RWPE1 (cell line): ENCODE measurements around the gene RTF1.

Experiments used
- CTCF ChIA-PET: fragments of 350-600 bp; sonication (Branson Sonifier 250); formaldehyde crosslinking; extraction: SDS; loops from one replicate; lab custom pipeline; 2021; lab: Yijun Ruan, JAX
- POLR2A ChIA-PET: fragments of 400-600 bp; formaldehyde crosslinking; extraction: SDS; loops from one replicate; lab custom pipeline; 2020; ENCODE audit warnings: antibody characterized with exemption; ENCODE audit not compliant: low non-redundant PET; lab: Yijun Ruan, JAX
- DNase-seq: peaks from one replicate; pipeline ENCODE4 v3.0.0; 2012; ENCODE audit warnings: low spot score
- H3K27ac ChIP-seq: fragments of 450-650 bp; 2 replicates; pipeline ENCODE4 v1.5.1; 2017
- TF ChIP-seq, protein P1 (sequence below): fragments of 450-650 bp; conservative IDR thresholded peaks from 2 replicates; pipeline ENCODE4 v1.5.1; 2017; ENCODE audit warnings: low read depth, mild to moderate bottlenecking

Gene RTF1

DNA sequence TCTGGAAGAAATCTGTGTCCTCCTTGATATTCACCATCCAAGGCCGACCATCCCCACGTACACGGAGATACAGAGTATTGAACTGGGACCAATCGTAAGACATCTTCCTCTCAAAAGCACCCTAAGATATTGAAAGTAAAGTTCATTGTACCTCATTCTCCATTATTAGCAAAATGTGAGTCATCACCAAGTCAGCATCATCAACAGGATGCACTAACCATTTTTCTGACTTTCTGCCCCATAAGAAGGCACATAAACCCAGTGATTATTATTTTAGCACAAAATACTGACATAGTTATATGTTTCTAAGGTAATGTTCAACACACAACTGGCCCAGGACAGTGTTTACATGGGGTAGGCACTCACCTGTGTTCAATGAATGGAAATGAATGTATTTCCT is 22.0 kb upstream of the RTF1 start:
- no peak overlapping the region for H3K27ac ChIP-seq
- TF ChIP-seq, protein P1, sequence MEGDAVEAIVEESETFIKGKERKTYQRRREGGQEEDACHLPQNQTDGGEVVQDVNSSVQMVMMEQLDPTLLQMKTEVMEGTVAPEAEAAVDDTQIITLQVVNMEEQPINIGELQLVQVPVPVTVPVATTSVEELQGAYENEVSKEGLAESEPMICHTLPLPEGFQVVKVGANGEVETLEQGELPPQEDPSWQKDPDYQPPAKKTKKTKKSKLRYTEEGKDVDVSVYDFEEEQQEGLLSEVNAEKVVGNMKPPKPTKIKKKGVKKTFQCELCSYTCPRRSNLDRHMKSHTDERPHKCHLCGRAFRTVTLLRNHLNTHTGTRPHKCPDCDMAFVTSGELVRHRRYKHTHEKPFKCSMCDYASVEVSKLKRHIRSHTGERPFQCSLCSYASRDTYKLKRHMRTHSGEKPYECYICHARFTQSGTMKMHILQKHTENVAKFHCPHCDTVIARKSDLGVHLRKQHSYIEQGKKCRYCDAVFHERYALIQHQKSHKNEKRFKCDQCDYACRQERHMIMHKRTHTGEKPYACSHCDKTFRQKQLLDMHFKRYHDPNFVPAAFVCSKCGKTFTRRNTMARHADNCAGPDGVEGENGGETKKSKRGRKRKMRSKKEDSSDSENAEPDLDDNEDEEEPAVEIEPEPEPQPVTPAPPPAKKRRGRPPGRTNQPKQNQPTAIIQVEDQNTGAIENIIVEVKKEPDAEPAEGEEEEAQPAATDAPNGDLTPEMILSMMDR, result no peak
- DNase-seq, result no peak
- POLR2A ChIA-PET, result no interaction called here
- CTCF ChIA-PET, result no interaction called here

DNA sequence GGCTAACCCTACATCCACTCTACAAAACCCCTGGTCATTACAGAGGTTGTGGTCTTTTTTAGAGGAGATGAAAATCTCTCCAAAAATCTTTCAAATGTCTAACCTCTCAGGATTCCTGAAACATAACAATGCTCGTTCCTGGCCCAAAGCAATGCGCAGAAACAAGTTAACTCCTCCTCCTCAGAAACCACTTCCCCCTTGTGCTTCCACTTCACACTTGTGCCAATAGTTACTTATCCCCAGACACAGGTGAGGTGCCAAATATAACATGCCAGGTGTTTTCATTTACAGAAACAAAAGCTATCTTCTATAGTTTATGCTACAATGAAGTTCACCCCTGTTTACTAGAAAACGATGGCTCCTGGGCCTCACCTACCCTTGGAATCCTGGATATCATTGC is 20.8 kb upstream of the RTF1 start:
- no peak overlapping the region for H3K27ac ChIP-seq
- ChIA-PET CTCF (no interaction called here), POLR2A (no interaction called here)
- DNase-seq, result no peak
- TF ChIP-seq, protein P1, result no peak

DNA sequence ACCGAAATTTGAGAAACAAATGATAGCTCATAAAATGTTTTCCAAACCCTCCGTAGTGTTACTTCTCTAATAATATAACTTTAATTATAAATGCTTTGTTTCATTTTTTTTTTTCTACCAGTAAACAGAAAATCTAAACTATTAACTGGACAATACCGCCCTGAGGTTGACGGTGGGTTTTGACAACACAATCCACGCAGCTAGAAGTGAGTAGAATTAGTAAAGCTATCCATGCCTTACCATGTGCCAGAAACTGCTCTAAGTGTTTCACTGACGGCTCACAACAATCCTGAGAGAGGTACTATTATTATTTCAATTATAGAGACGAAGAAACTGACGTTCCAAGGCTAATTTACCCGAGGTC is 15.0 kb upstream of the RTF1 start:
- POLR2A ChIA-PET, result interaction anchor here (0.6 kb wide), 1 partner anchor 13 kb away, joined by 3 read pairs; no protein-coding TSS in a partner anchor
- peak overlapping the region; percentile 81 for H3K27ac ChIP-seq
- TF ChIP-seq, protein P1, result no peak
- DNase-seq, result peak; percentile 33
- CTCF ChIA-PET, result interaction anchor here (0.7 kb wide), 1 partner anchor 10 kb away, joined by 3 read pairs; no protein-coding TSS in a partner anchor

DNA sequence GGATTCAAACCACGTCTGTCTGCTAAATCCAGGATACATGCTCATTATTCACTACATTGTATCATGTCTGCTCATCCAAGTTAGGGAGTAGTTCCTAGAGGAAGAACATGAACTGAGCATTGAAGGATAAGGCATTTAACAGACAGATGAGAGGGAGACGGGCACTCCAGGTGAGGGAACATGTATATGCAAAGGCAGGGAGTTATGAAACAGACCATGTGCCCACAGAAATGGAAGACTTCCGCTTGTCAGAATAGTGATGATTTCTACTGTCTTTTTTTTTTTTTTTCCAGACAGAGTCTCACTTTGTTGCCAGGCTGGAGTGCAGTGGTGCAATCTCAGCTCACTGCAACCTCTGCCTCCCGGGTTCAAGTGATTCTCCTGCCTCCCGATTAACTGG is 9.6 kb upstream of the RTF1 start:
- ChIA-PET POLR2A (no interaction called here), CTCF (interaction anchor here (1.1 kb wide), 1 partner anchor 59 kb away, joined by 6 read pairs; no protein-coding TSS in a partner anchor)
- TF ChIP-seq, protein P1, result no peak
- no peak overlapping the region for H3K27ac ChIP-seq
- DNase-seq, result no peak

DNA sequence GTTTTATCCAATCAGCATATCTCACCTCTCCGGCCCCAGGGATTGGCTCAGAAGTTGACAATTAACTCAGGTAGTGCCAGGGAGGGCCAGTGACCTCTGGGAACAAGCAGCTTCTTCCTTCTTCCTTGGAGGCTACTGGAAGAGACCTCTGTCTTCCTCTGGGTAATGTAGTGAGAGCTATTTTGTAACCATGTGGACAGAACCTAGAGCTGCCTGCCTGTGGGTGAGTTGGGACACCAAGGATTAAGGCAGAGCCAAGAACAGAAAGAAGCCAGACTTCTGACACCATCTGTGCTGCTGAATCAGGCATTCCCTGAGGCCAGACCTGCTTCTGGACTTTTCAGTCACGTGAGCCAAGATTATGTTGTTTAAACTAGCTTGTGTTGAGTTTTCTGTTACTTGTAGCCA is 8.7 kb upstream of the RTF1 start:
- ChIA-PET CTCF (no interaction called here), POLR2A (no interaction called here)
- TF ChIP-seq, protein P1, result no peak
- peak; percentile 21 for DNase-seq
- H3K27ac ChIP-seq, result peak overlapping the region; percentile 54

DNA sequence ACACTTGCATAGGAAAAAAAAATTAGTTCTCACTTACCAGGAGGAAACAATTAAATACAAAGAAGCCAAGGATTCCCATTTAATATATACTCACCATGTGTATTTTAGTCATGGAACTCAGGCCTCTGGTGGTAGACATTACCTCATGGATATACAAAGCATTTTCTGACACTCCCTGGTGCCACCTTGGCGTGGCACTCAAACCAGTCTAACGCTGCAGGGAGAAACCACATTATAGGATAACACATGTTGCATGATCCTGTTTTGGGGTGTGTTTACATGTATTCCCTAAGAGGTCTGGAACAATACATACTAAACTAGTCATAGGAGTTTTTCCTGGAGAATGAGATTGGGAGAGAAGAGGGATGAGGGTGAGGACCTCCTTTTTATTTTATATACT is 5.9 kb upstream of the RTF1 start:
- ChIA-PET CTCF (no interaction called here), POLR2A (no interaction called here)
- TF ChIP-seq, protein P1, result no peak
- H3K27ac ChIP-seq, result peak overlapping the region; percentile 62
- DNase-seq, result no peak
